Right atrium auricular region (tissue), 2 donors: ENCODE data around the gene TULP1. TPM values are rescaled to one million over a fixed set of nuclear protein-coding genes. Genes with fewer than 3 reads are reported as not detected.

Experiments used
- DNase-seq: peaks from one replicate; pipeline ENCODE4 v3.0.0-alpha.2; 2019; ENCODE audit warnings: low spot score
- H3K27ac ChIP-seq, 2 donors: fragments of 200-600 bp; sonication (generic); 1 replicate in 1 of 2; 2 replicates in 1 of 2; pipeline ENCODE4 v1.5.1; 2016 to 2019
- H3K27me3 ChIP-seq, 2 donors: fragments of 200-600 bp; sonication (generic); one replicate each; pipeline versions ENCODE4 v1.5.1 to v1.6.0; 2017 to 2019
- H3K36me3 ChIP-seq: fragments of 200-600 bp; sonication (generic); one replicate; pipeline ENCODE4 v1.5.1; 2016
- H3K4me1 ChIP-seq, 2 donors: fragments of 200-600 bp; sonication (generic); one replicate each; pipeline versions ENCODE4 v1.5.1 to v1.6.0; 2017 to 2019
- H3K4me3 ChIP-seq, 2 donors: fragments of 200-600 bp; sonication (generic); 1 replicate in 1 of 2; 2 replicates in 1 of 2; pipeline ENCODE4 v1.5.1; 2017 to 2019; ENCODE audit warnings: mild to moderate bottlenecking in 1 of 2, moderate library complexity in 1 of 2
- H3K9me3 ChIP-seq, 2 donors: fragments of 200-600 bp; sonication (generic); one replicate each; pipeline ENCODE4 v1.5.1; 2019
- CTCF ChIP-seq, 2 donors: fragments of 200-600 bp; sonication (generic); IDR thresholded peaks; one replicate each; pipeline ENCODE4 v1.5.1; 2019; ENCODE audit warnings: antibody characterized with exemption in 2 of 2
- total RNA-seq, 2 donors: library from RNA; depleted of rRNA; stranded (reverse); fragments of >200 nt; gene quantifications; one replicate each; pipeline ENCODE4 v1.1.0, GENCODE V29; 2016

TULP1 gene
- total RNA-seq, 2 donors from 2014 or later = not detected

GRCh38 chr6:35498422-35499067 lies 14.2 kb downstream of the TULP1 start:
- Histone ChIP-seq H3K4me3 (peak overlapping the region; percentile 89 to 95), H3K27me3 (no peaks in the 10 kb centered on the region)

DNA sequence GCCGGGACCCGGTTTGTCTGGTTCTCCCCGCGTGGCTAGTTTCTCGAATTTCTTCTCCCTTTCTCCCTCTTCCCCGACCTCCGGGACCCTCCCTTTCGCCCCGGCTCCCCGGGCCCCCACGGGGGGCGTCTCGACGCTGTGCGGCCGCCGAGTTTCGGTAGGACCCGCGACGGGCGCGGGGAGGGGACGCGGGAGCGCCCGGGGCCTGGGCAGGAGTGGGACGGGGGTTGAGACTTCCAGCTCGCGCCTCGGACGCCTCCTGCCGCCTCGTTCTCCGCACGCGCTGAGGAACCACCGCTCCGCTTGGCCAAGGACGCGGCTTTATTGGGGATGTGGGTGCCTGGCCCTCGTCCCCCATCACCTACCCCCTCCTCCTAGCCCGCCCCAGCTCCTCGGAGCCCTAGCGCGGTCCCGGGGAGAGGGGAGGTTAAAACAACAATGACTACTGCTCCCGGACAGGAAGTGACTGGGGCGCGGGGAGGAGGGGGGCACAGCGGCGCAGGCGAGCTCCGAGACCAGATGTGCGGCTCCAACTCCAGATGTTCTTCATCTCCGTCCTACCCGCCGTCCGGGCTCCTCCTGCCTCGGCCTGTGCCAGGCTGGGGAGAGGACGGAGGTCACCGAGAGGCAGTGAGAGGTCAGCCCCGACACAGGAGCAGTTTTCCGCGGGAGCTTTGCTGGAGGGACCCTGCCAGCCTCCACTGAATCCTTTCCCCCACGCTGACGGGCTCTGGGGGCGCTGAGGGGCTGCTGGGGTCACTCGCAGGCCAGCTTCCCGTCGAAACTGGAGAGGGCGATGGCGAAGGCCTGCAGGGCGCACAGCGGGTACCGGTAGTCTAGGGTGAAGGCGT lies 14.9 kb downstream of the TULP1 start:
- H3K27ac ChIP-seq = peak overlapping the region; percentile 92 to 98
- TF ChIP-seq CTCF (IDR thresholded peaks at IDR 0.05) = no peak
- no peaks in the 10 kb centered on the region for H3K27me3 ChIP-seq
- H3K4me1 ChIP-seq = peaks cover 0 to 51% of the 10 kb centered on the region in 2 donors
- peak overlapping the region; percentile 89 to 95 for H3K4me3 ChIP-seq
- no peaks in the 10 kb centered on the region for H3K9me3 ChIP-seq
- no peaks in the 10 kb centered on the region for H3K36me3 ChIP-seq
- no peak for DNase-seq

More at GRCh38 chr6:35498422-35499067, 14.2 kb downstream of the TULP1 start:
- no peak for DNase-seq
- no peak for TF ChIP-seq CTCF (IDR thresholded peaks at IDR 0.05)
- Histone ChIP-seq H3K27ac (peak overlapping the region; percentile 92 to 98), H3K9me3 (no peaks in the 10 kb centered on the region), H3K4me1 (peaks cover 0 to 44% of the 10 kb centered on the region in 2 donors), H3K36me3 (no peaks in the 10 kb centered on the region)

GRCh38 chr6:35496841-35497570 lies 15.7 kb downstream of the TULP1 start, which contains the start of gene TEAD3:
TEAD3 (minus strand) TSS chr6:35497079.
- peak within 1 kb of the TSS; percentile 89 to 95 for H3K4me3 ChIP-seq
- H3K9me3 ChIP-seq = no peaks in the 10 kb centered on the region
- H3K4me1 ChIP-seq = peaks cover 0 to 59% of the 10 kb centered on the region in 2 donors
- DNase-seq = no peak
- H3K27ac ChIP-seq = peak within 1 kb of the TSS; percentile 92 to 98
- TF ChIP-seq CTCF (IDR thresholded peaks at IDR 0.05) = peak in 1 of 2 donors; percentile 47
- no peaks in the 10 kb centered on the region for H3K36me3 ChIP-seq
- no peaks in the 10 kb centered on the region for H3K27me3 ChIP-seq

DNA sequence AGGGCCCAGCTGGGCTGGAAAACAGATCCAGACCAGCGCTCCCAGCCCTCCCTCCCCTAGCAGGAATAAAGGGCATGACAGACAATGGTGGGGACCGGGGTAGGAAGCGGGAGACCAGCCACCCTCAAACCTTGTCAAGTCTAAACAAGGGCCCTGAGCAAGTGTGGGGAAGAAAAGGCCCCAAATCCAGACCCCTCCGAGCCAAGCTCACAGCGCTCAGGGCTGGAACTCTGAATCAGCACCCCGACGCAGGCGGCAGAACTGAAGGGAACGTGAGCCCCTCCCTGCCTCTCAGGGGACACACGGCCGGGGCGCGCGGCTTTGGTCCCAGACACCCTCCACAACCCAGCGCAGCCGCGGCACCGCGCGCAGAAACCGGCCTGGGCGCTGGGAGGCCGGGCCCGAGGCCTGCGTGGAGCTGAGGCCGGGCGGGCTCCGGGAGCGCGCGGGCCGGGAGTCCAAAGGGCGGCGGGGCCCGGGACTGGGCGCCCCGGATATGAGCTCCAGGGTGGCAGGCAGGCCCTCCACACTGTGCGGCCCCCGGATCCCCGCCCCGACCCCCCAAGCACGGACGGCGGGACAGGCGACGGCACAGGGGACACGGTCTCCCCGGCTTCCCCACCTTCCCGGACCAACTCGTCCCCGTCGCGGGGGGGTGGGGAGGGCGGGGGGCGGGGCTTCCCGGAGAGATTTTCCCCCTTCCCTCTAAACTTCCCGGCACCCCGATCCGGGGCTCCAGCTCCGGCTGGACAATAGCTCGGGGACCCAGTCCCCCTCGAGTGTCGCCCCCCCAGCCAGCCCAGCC lies 16.5 kb downstream of the TULP1 start:
- Histone ChIP-seq H3K4me1 (peaks cover 0 to 67% of the 10 kb centered on the region in 2 donors), H3K27ac (peak overlapping the region; percentile 92 to 98), H3K9me3 (no peaks in the 10 kb centered on the region), H3K4me3 (peak overlapping the region; percentile 89 to 95), H3K36me3 (no peaks in the 10 kb centered on the region), H3K27me3 (no peaks in the 10 kb centered on the region)
- no peak for TF ChIP-seq CTCF (IDR thresholded peaks at IDR 0.05)
- no peak for DNase-seq
